ENCODE measurements around the gene PRIMPOL. TPM values are rescaled to one million over a fixed set of nuclear protein-coding genes. Genes with fewer than 3 reads are reported as not detected.
"Not testable (repeated sequence)": the region's sequence is repeated elsewhere in the genome, so short reads cannot be mapped to it uniquely, and the experiment has no call there.

The PRIMPOL gene
- polyA plus RNA-seq, 1 donor: 47.8 TPM

- no peak for DNase-seq
These were observed 13.4 kb upstream of the PRIMPOL start for GRCh38 chr4:184636144-184636543.

- DNase-seq: no peak
These were observed 12.6 kb upstream of the PRIMPOL start for GRCh38 chr4:184636897-184637296.

GRCh38 chr4:184641022-184641421 lies 8.5 kb upstream of the PRIMPOL start:
- no peak for DNase-seq

GRCh38 chr4:184641451-184641850 lies 8.1 kb upstream of the PRIMPOL start:
- no peak for DNase-seq

GRCh38 chr4:184643731-184644130 lies 5.8 kb upstream of the PRIMPOL start:
- no peak for DNase-seq

- DNase-seq: no peak
These were observed 4.8 kb upstream of the PRIMPOL start for GRCh38 chr4:184644553-184645307.

GRCh38 chr4:184645904-184646610 lies 3.5 kb upstream of the PRIMPOL start:
- no peak for DNase-seq

GRCh38 chr4:184647266-184648053 lies 2.1 kb upstream of the PRIMPOL start:
- DNase-seq: no peak

- DNase-seq: no peak
These were observed 1.6 kb upstream of the PRIMPOL start for GRCh38 chr4:184648054-184648312.

GRCh38 chr4:184648313-184649025 lies 1.1 kb upstream of the PRIMPOL start:
- peak; percentile 34 for DNase-seq

GRCh38 chr4:184649971-184650855 lies 675 bp downstream of the PRIMPOL start:
- DNase-seq: peak; percentile 40

GRCh38 chr4:184651899-184652298 lies 2.4 kb downstream of the PRIMPOL start:
- no peak for DNase-seq

GRCh38 chr4:184652681-184653080 lies 3.1 kb downstream of the PRIMPOL start:
- not testable (repeated sequence) for DNase-seq

GRCh38 chr4:184653650-184654049 lies 4.1 kb downstream of the PRIMPOL start:
- DNase-seq: no peak

GRCh38 chr4:184655889-184656869 lies 6.6 kb downstream of the PRIMPOL start:
- no peak for DNase-seq

GRCh38 chr4:184657144-184657543 lies 7.6 kb downstream of the PRIMPOL start:
- no peak for DNase-seq

GRCh38 chr4:184657820-184658219 lies 8.3 kb downstream of the PRIMPOL start:
- DNase-seq: not testable (repeated sequence)

- DNase-seq: no peak
These were observed 11.4 kb downstream of the PRIMPOL start for GRCh38 chr4:184660978-184661377.

- no peak for DNase-seq
These were observed 12.7 kb downstream of the PRIMPOL start for GRCh38 chr4:184662236-184662635.

All from left kidney (tissue), 2 donors.